GM21786 (cell line): ENCODE measurements around the gene MFGE8.
A peak's percentile ranks its signal among the peaks of the same experiment; 100 is the strongest.
"Not testable (repeated sequence)": the region's sequence is repeated elsewhere in the genome, so short reads cannot be mapped to it uniquely, and the experiment has no call there.

Experiments
- ATAC-seq: cut with Tn5 transposase; IDR thresholded peaks from one replicate; pipeline ENCODE4 v1.9.1; 2021; ENCODE audit not compliant: unreplicated experiment

MFGE8 gene, protein sequence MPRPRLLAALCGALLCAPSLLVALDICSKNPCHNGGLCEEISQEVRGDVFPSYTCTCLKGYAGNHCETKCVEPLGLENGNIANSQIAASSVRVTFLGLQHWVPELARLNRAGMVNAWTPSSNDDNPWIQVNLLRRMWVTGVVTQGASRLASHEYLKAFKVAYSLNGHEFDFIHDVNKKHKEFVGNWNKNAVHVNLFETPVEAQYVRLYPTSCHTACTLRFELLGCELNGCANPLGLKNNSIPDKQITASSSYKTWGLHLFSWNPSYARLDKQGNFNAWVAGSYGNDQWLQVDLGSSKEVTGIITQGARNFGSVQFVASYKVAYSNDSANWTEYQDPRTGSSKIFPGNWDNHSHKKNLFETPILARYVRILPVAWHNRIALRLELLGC

DNA sequence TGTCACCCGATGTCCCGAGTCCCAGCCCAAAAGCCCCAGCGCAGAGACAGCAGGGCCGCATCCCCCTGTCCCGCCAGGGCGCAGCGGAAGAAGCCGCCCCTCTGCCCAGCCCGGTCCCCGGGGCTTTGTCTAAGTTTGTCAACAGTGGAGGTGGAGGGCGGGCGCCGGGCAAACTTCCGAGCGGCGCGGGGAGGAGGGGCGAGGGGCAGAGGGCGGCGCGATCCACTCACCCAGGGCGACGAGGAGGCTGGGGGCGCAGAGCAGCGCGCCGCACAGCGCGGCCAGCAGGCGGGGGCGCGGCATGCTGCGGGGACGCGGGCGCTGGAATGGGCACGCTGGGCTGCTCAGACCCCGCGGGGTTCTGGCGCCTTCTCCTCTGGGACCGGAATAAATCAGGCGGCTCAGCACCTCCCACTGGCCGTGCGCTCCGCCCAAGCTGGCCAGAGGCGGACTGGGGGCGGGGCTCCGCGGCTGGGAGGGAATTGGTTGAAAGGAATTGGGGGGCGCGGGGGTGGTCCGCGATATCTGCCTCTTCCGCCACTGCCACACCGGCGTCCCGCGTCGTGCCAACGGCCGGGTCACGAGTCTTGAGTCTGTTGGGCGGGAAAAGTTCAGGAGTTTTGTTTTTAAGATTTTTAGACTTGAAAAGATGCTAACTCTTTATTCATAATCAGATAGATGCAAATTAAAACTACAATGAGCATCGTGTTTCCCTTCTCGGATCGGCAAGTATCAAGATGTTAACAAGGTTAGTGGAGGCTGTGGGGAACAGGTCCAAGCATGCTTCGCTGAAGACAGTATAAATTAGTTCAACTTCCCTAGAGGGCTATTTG, at the start of gene MFGE8:
Gene MFGE8 (minus strand): TSS at position 363 of the 833 bp plus-strand sequence. CDS start 60 bp downstream, at position 303.
- peak; percentile 70 for ATAC-seq

DNA sequence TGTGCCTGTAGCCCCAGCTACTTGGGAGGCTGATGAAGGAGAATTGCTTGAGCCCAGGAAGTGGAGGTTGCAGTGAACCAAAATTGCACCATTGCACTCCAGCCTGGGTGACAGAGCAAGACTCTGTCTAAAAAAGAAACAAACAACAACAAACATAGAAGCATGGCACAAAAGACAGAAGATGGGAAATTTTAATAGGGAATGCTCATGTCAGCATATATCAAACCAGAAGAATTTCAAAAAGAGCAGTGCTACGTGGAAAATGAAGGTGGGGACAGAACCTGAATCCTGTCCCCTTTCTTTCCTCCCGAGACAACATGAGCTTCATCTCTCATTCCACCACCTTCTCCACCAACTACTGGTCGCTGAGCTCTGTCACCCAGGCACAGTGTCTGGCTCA, 46.3 kb upstream of the MFGE8 start:
- ATAC-seq, result no peak

DNA sequence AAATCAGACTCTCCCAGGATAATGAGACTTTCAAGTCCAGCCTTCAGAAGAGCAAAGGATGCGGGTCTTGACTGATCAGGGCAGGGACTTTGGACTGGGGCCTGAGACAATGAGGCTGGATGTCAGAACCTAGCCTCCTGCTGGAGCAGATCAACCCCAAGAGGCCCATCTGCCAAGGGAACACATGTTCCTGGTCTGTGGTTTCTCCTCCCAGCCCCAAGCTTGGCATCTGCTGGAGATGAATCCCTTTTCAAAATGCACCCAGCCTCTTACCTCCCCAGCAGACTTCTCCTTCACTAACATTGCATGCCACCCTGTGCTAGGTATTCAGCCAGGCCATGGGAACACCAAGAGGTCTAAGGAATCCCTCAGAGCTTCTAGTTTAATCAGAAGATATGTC, 43.7 kb upstream of the MFGE8 start:
- ATAC-seq, result no peak

DNA sequence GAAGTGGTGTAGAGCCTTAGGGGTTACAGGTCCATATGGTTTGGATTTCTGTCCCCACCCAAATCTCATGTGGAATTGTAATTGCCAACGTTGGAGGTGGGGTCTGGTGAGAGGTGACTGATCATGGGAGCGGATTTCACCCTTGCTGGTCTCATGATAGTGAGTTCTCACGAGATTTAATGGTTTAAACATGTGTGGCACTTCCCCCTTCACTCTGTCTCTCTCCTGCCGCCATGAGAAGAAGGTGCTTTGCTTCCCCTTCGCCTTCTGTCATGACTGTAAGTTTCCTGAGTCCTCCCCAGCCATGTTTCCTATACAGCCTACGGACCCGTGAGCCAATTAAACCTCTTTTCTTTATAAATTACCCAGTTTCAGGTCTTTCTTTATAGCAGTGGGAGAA, 43.1 kb upstream of the MFGE8 start:
- no peak for ATAC-seq

DNA sequence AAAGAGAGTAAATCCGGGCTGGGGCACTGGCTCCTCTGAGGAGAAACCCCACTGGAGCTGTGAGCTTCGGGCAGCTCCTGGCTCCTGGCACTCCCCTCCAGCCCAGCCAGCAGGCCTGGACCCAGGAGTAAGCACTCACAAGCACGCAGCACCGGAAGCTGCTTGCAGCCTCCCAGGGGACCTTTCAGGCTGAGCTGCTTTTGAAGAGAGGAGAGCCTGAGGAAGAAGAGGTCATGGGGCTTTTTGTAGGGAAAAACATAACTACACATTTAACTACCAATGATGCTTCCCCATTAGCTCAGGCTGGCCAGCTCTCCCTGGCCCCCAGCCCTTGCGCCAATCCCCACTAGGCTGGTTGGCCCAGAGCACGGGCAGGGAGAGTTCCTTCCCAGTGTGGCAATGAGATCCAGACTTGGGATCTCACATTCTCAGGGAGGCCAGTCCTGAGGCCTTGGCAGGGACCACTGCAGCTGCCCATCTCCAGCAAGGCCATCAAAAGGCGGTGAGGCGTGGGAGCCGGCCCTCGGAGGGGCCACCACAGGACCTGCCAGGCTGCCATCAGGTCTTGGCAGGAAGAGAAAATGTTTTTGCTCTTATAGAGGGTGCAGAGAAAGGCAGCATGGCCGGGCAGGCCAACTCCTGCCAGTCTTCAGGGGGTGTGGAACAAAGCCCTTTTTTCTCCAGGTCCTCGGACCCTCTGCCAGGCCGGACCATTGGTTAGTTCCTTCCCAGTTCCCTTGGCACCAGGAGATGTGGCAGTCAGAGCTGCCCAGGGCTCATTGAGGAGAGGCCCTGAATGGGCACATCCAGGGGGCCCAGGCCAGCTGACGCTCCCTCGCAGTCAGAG, 41.5 kb upstream of the MFGE8 start:
- ATAC-seq, result no peak

DNA sequence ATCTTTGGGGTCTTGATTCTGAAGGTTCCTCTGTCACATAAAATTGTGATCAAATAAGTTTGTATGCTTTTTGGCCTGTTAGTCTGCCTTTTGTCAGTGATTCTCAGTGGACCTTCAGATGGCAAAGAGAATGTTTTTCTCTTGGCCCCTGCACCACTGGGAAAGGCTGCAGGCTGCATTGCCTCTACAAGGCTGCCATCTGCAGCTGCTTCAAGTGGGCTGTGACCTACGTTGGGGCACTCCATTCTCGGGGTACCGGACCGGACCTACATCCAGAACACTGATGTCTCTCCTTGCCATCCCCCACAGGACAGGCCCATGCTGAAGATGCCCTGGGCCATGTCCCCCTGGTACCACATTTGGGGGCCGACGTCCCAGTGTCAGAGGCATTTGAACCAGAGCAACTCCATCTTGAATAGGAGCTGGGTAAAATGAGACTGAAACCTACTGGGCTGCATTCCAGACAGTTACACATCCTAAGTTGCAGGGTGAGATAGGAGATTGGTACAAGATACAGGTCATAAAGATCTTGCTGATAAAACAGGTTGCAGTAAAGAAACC, 37.5 kb upstream of the MFGE8 start:
- ATAC-seq, result no peak

DNA sequence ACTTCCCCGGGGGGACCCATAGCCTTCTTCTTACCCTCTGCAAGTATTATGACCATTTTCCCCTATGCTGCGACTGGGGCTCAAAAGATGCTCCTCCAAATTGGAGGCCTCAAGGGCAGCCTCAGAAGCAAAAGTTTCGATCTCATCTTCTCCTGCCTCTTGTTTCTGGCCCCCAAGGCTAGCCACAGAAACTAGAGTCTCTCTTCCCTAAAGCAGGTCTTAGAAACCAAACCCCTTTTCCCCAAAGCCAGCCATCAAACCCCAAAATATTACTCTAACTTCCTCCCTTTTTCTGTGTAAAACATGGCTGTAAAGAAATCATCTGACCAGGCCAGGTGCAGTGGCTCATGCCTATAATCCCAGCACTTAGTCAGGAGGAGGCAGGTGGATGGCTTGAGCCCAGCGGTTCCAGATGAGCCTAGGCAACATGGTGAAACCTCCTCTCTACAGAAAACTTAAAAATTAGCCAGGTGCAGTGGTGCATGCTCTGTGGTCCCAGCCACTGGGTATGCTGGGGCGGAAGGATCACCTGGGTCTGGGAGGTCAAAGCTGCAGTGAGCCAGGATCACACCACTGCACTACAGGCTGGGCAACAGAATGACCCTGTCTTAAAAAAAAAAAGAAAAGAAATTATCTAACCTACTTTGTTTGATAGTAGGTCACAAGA, 36.7 kb upstream of the MFGE8 start:
- ATAC-seq, result peak; percentile 51

DNA sequence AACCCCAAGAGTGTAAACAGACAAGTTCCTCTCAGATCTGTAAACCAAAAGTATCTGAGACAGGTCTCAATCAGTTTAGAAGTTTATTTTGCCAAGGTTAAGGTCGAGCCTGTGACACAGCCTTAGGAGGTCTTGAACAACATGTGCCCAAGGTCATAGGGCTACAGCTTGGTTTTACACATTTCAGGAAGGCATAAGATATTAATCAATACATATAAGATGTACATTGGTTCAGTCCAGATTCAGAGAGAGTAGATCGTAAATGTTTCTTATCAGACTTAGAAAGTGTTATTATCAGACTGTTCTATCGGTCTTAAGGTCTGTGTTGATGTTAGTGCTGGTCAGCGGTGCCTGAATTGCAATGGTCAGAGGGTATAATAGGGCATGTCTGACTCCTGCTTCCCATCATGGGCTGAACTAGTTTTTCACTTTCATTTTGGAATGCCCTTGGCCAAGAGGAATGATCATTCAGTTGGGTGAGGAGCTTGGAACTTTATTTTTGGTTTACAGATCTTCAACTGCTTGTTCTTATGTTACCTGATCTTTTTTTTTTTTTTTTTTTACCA, 27.0 kb upstream of the MFGE8 start:
- ATAC-seq, result no peak

DNA sequence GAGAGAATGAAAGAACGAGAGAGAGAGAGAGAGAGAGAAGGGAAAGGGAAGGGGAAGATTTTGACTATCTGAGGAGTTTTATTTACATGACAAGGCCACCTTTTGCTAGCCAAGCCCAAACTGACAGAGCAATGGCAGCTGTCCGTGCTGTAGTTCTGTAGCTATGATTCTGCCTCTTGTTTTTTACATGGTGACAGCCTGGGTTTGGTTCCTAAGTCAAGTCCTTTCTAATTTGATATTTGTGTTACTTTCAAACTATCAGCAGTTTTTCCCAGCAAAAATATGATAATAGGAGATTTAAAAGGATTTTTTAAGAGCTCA, 26.3 kb upstream of the MFGE8 start:
- no peak for ATAC-seq

DNA sequence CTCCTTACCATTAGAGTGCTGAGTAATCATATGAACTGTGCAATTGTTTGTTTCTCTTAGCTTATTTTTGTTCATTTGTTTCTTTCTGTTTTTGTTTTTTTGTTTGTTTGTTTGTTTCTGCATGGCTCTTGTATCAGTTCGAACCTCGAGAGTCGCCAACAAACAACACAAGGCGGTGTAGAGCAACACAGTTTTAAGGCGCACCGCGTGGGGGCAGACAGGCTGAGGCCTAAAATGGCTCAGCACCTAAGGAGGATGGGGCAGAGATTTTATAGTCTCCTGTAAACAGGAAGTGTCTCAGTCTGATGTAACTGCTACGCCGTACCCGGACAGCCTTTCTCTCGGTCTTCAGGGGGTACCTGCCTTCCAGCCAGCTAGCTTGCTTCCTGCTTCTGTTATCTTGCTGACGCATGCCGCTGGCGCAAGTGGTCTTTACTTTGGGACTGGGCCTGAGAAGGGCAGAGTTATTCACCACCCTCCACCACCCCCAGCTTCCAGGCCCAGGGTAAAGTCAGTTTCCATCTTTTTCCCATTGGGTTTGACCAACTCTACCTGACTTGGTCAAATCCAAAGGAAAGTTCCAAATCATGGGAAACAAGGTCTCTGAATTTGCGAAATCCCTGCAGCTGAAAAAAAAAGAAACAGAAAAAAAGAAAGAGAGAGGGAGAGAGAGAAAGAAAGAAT, 25.8 kb upstream of the MFGE8 start:
- ATAC-seq, result no peak

DNA sequence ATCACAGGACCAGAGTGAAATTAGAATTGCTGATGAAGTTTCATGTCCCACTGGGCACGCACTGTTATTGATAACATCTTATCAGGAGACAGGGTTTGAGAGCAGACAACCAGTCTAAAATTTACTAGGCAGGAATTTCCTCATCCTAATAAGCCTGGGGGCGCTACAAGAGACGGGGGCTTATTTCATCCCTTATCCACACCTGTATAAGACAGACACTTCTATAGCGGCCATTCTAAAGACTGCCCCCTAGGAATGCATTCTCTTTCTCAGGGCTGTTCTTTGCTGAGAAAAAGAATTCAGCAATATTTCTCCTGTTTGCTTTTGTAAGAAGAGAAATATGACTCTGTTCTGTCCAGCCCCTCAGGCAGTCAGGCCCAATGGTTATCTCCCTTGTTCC, 21.3 kb upstream of the MFGE8 start:
- not testable (repeated sequence) for ATAC-seq

DNA sequence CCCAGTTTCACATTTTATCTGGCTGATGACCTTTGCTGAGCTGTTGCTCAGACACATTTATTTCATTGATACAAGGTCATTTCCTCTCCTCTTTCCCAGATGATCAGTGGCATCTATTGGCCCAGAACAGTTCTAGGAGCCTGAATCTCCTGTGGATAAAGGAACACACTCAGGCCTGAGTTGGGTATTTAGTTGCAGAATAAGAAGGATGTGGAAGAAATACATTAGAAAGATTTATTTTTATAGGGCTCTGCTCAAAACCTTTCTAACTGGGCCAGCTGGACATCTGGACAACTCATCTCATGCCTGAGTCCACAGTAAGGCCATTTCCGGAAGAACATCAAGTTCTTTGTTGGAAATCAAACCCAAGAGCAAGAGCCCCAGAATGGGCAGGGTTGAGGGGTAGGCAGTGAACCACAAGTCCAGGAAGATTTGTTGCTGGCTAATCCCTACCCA, 19.7 kb upstream of the MFGE8 start:
- ATAC-seq, result no peak

DNA sequence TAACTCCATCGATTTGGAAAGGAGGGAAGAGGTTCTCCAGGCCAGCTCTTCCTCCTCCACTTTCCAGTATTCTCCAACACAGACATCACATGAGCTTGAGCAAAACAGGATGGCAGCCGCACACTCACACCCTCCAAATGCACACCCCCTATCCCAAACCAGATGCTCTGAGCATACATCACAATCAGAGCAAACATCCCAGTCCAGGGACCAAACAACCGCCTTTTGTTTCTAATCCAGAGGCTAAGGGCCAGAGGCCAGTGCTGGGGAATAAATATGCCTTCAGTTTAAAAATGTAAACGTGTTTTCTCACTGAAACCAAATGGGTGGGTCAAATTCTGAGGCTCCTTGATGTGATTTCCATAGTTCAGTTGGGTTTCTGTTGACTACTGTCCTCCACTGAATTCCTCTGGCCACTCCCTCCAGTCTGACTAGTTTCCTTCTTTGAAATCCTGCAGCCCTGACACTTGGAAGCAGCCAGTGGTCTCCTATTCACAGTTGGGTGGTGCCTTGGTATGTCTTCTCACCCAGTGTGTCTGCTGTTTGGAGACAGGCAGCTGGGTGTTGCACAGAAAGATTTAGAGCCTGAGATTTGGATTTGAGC, 19.2 kb upstream of the MFGE8 start:
- ATAC-seq, result no peak

DNA sequence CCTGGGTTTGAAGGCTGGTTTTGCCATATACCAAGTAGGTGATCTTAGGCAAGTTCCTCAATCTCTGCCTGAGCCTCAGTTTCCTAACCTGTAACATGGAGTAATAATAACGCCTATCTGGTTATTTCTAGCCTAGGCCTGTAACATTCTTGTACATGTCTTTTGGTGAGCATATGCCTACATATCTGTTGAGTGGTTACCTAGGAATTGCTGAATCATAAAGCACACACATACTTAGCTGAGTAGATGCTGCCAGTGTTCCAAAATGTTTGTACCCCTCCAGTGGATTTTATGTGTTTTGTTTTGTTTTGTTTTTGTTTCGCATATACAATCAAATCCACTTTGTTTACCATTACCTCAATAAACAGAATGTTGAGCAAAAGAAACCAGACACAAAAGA, 17.4 kb upstream of the MFGE8 start:
- ATAC-seq, result no peak

DNA sequence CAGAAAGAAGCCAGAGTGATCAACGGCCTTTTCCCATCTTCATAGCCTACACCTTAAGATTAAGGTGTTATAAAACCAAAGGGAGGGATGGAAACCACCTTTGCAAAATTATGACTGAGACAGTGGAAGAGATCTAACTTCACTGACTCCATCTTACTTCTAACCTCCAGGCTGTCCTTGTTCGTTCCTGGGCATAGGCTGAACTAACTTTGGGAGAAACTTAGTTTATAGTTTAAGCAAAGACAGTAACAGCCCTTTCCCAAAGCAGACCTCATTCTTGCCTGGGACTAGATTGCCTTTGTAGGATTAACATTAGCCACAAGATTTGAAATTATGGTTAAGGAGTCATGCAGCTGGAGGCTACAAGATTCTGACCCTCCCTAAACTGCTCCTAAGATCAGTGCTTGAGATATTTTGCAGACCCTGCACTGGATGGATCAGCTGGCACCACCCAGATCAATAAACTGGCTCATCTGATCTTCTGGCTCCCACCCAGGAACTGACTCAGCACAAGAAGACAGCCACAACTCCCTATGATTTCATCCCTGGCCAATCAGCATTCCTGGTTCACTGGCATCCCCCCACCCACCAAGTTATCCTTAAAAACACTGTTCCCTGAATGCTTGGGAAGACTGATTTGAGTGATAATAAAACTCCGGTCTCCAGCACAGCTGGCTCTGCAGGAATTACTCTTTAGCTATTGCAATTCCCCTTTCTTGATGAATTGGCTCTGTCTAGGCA, 16.3 kb upstream of the MFGE8 start:
- ATAC-seq, result not testable (repeated sequence)

DNA sequence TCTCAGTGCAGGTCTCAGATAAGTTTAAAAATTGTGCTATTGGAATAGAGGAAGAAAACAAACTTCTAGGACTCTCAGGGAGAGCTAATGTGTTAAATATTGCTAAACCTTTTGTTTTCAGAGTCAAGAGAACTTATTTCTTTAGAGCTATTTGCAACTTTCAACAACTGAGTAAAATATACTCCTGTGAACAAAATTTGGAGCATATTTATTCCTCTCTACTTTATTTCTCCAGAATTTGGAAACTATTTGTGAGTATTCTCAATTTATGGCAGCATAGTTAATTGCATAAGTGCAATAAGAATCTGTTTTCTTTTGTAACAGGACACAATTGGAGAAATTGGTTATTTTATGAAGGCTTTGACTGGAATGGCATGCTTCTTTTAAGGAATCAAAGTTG, 15.0 kb upstream of the MFGE8 start:
- not testable (repeated sequence) for ATAC-seq

DNA sequence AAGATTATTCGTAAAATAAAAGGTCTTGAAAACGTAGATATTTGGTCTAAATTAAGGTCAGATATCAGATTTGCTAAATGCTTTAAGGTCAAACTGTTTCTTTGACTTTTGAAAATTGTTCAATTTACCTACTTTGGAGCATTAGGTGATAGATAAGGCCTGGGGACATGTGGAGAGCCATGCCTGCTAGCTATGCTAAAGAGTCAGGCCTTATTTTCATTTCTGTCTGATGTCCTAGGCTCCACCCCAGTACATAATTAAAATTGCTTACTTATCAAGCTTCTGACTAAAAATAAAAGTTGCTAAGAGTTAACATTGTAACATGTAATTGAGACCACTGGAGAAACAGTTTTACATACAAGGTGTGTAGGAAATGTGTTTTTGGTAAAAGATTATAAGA, 12.5 kb upstream of the MFGE8 start:
- ATAC-seq, result not testable (repeated sequence)

DNA sequence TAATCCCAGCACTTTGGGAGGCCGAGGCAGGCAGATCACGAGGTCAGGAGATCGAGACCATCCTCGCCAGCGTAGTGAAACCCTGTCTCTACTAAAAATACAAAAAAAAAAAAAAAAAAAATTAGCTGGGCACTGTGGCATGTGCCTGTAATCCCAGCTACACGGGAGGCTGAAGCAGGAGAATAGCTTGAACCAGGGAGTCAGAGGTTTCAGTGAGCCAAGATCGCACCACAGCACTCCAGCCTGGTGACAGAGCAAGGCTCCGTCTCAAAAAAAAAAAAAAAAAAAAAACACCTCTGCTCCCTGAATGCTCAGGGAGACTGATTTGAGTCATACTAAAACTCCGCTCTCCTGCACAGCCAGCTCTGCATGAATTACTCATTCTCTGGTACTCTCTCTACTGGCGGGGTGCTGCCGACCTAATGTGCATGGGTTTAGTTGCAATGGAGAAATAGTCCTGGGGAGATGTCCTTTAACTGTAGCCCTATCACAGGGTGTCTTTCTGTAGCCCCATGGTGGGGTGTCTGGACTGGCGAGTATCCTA, 7.8 kb upstream of the MFGE8 start:
- peak; percentile 88 for ATAC-seq
